ENCODE measurements around the gene PCNX4. TPM values are rescaled to one million over a fixed set of nuclear protein-coding genes. Genes with fewer than 3 reads are reported as not detected.

The PCNX4 gene
- total RNA-seq, 1 donor from 2014 or later, result 68.7 TPM

DNA sequence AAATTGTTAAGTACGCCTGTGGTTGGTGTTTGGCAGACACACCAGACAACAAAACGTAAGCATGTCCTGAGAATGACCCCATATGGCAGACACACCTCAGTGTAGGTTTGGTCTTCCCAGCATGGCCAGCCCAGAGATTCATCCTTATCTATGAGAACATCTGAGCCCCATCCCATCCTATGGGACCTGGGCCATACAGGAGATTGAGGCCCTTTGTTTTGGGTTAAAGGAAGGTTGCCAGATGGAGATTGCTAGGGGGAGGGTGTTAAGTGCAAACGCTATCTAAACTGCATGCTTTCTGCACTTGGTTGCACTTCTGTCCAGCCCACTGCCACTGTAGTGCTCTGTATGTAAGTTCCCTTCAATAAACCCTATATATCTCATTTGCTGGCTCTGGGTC is 4.1 kb upstream of the PCNX4 start:
- no peaks in the 10 kb centered on the region for H3K27me3 Mint-ChIP-seq (ENCODE audit: unreplicated experiment)
- H3K27ac Mint-ChIP-seq (ENCODE audit: unreplicated experiment), result no peak overlapping the region
- no peak for DNase-seq (ENCODE audit: low spot score)
- peaks cover 5% of the 10 kb centered on the region for H3K4me1 Mint-ChIP-seq (ENCODE audit: unreplicated experiment)
- TF ChIP-seq, protein P1, sequence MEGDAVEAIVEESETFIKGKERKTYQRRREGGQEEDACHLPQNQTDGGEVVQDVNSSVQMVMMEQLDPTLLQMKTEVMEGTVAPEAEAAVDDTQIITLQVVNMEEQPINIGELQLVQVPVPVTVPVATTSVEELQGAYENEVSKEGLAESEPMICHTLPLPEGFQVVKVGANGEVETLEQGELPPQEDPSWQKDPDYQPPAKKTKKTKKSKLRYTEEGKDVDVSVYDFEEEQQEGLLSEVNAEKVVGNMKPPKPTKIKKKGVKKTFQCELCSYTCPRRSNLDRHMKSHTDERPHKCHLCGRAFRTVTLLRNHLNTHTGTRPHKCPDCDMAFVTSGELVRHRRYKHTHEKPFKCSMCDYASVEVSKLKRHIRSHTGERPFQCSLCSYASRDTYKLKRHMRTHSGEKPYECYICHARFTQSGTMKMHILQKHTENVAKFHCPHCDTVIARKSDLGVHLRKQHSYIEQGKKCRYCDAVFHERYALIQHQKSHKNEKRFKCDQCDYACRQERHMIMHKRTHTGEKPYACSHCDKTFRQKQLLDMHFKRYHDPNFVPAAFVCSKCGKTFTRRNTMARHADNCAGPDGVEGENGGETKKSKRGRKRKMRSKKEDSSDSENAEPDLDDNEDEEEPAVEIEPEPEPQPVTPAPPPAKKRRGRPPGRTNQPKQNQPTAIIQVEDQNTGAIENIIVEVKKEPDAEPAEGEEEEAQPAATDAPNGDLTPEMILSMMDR (IDR thresholded peaks at IDR 0.05; ENCODE audit: unreplicated experiment), result no peak
- peaks cover 4% of the 10 kb centered on the region for H3K36me3 Mint-ChIP-seq (ENCODE audit: low read depth, unreplicated experiment)
- no peaks in the 10 kb centered on the region for H3K9me3 Mint-ChIP-seq (ENCODE audit: unreplicated experiment)
- no peak overlapping the region for H3K4me3 Mint-ChIP-seq (ENCODE audit: unreplicated experiment)

DNA sequence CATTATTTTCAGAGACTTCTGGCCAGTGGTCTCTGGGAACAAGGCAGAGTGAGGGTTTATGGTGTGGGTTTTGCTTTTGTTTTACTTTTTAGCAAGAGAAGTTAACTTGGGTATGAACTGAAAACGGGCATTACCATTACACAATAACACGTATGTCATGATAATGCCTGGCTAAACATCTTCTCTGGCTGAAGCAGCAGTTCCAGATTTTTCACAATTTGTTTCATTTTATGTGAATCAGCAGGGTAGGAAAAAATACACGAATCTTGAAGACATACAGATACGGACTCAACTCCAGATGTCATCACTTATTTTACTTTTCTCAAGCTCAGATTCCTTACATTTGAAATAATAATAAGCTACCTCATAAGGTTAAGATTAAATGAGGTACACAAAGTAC is 2.5 kb upstream of the PCNX4 start:
- H3K4me1 Mint-ChIP-seq (ENCODE audit: unreplicated experiment), result peaks cover 20% of the 10 kb centered on the region
- H3K27ac Mint-ChIP-seq (ENCODE audit: unreplicated experiment), result no peak overlapping the region
- H3K27me3 Mint-ChIP-seq (ENCODE audit: unreplicated experiment), result peaks cover 8% of the 10 kb centered on the region
- no peak for DNase-seq (ENCODE audit: low spot score)
- H3K36me3 Mint-ChIP-seq (ENCODE audit: low read depth, unreplicated experiment), result peaks cover 9% of the 10 kb centered on the region
- TF ChIP-seq, protein P1 (IDR thresholded peaks at IDR 0.05; ENCODE audit: unreplicated experiment), result no peak
- H3K4me3 Mint-ChIP-seq (ENCODE audit: unreplicated experiment), result no peak overlapping the region
- H3K9me3 Mint-ChIP-seq (ENCODE audit: unreplicated experiment), result no peaks in the 10 kb centered on the region

DNA sequence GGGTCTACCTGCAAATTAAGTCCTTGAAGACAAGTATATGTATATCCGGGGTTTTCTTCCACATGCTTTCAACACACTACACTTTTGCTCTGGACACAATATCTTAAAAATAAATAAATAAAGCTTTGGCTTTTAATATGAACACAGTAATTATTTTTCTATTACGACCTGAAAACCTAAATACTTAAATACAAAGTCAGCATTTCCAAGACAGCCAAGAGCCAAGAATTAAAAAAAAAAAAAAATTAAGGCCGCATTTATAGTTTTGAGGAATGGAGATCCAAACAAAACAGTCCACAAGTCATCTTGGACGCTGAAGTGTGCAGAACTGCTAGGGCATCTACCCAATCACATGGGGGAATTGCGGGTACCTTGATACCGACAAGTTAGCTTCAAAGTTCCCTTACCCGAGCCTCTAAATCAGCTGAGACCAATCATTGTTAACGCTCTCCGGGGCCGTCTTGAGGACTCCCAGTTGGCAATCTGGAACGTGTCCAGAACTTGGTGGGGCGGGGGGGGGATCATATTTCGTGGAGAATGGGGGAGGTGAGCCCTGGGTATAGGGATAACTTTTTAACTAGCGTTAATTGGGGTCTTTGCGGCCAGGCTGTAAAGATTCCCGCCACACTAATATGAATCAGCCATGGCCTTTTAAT is 731 bp upstream of the PCNX4 start:
- DNase-seq (ENCODE audit: low spot score), result no peak
- H3K36me3 Mint-ChIP-seq (ENCODE audit: low read depth, unreplicated experiment), result peaks cover 9% of the 10 kb centered on the region
- H3K27me3 Mint-ChIP-seq (ENCODE audit: unreplicated experiment), result peaks cover 8% of the 10 kb centered on the region
- TF ChIP-seq, protein P1 (IDR thresholded peaks at IDR 0.05; ENCODE audit: unreplicated experiment), result no peak
- H3K9me3 Mint-ChIP-seq (ENCODE audit: unreplicated experiment), result no peaks in the 10 kb centered on the region
- peak overlapping the region; percentile 99 for H3K27ac Mint-ChIP-seq (ENCODE audit: unreplicated experiment)
- peak overlapping the region; percentile 100 for H3K4me3 Mint-ChIP-seq (ENCODE audit: unreplicated experiment)
- peaks cover 35% of the 10 kb centered on the region for H3K4me1 Mint-ChIP-seq (ENCODE audit: unreplicated experiment)

DNA sequence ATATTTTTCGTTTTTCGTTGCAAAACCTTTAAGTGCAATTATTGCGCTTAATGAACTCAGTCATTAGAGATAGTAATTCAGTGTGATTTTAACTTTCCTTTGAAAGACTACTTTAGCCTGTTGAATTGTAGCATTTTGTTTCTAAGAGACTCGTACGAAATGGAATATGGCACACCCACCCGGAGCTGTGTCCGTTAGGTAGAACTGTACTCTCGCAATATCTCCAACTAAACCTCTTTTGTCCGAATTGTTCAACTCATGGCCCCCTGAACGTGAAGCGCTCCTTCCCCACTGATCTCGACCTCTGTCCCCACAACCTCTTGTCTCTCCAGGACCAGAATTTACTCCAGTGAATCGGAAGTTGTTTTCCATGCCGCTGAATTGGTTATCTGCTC is 800 bp downstream of the PCNX4 start:
- Mint-ChIP-seq H3K36me3 (ENCODE audit: low read depth, unreplicated experiment) (peaks cover 9% of the 10 kb centered on the region), H3K4me1 (ENCODE audit: unreplicated experiment) (peaks cover 42% of the 10 kb centered on the region), H3K9me3 (ENCODE audit: unreplicated experiment) (no peaks in the 10 kb centered on the region), H3K27me3 (ENCODE audit: unreplicated experiment) (peaks cover 8% of the 10 kb centered on the region), H3K27ac (ENCODE audit: unreplicated experiment) (peak overlapping the region; percentile 99), H3K4me3 (ENCODE audit: unreplicated experiment) (peak overlapping the region; percentile 100)
- TF ChIP-seq, protein P1 (IDR thresholded peaks at IDR 0.05; ENCODE audit: unreplicated experiment), result no peak
- peak; percentile 13 for DNase-seq (ENCODE audit: low spot score)

DNA sequence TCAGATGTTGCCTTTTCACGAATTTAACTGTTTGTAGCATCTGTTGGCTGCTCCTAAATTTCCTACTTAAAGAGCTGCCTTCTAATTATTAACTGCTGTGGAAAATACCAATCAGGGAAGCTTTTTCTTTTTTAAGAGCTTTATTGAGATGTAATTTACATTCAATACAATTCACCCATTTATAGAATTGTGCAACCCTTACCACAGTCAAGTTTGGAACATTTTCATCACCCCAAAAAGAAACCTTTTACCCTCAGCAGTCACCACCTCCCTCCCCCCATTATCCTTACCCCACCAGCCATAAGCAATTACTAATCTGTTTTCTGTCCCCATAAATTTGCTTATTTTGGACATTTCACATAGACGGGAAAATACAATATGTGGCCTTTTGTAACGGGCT is 1.4 kb downstream of the PCNX4 start:
- H3K9me3 Mint-ChIP-seq (ENCODE audit: unreplicated experiment), result no peaks in the 10 kb centered on the region
- peaks cover 46% of the 10 kb centered on the region for H3K4me1 Mint-ChIP-seq (ENCODE audit: unreplicated experiment)
- TF ChIP-seq, protein P1 (IDR thresholded peaks at IDR 0.05; ENCODE audit: unreplicated experiment), result no peak
- no peak for DNase-seq (ENCODE audit: low spot score)
- H3K4me3 Mint-ChIP-seq (ENCODE audit: unreplicated experiment), result peak overlapping the region; percentile 100
- peaks cover 13% of the 10 kb centered on the region for H3K36me3 Mint-ChIP-seq (ENCODE audit: low read depth, unreplicated experiment)
- H3K27ac Mint-ChIP-seq (ENCODE audit: unreplicated experiment), result peak overlapping the region; percentile 99
- H3K27me3 Mint-ChIP-seq (ENCODE audit: unreplicated experiment), result peaks cover 8% of the 10 kb centered on the region
